Spleen (tissue), 11 donors: ENCODE results near the gene QKI. TPM values are rescaled to one million over a fixed set of nuclear protein-coding genes. Genes with fewer than 3 reads are reported as not detected.
A peak's percentile ranks its signal among the peaks of the same experiment; 100 is the strongest.

ENCODE experiments used
- DNase-seq: peaks from one replicate; pipeline ENCODE4 v3.0.0-alpha.2; 2020
- H3K27ac ChIP-seq, 8 donors: fragments of 200-600 bp; sonication (generic) in 7 of 8; 1 replicate in 4 of 8; 2 replicates in 4 of 8; pipeline versions ENCODE4 v1.5.0 to v1.8.0; 2016 to 2021; ENCODE audit warnings: inconsistent platforms in 4 of 8, mild to moderate bottlenecking in 4 of 8, moderate library complexity in 1 of 8
- H3K27me3 ChIP-seq, 7 donors: fragments of 200-600 bp; sonication (generic) in 6 of 7; replicated peaks in 1 of 7; 1 replicate in 4 of 7; 2 replicates in 3 of 7; pipeline versions ENCODE4 v1.5.0 to v1.8.0; 2016 to 2021; ENCODE audit warnings: inconsistent platforms in 3 of 7, mild to moderate bottlenecking in 1 of 7
- H3K36me3 ChIP-seq, 6 donors: fragments of 200-600 bp; sonication (generic) in 5 of 6; 1 replicate in 4 of 6; 2 replicates in 2 of 6; pipeline versions ENCODE4 v1.5.0 to v1.8.0; 2016 to 2021; ENCODE audit warnings: inconsistent platforms in 2 of 6
- H3K4me1 ChIP-seq, 6 donors: fragments of 200-600 bp; sonication (generic) in 5 of 6; 1 replicate in 3 of 6; 2 replicates in 3 of 6; pipeline versions ENCODE4 v1.5.0 to v1.8.0; 2016 to 2021; ENCODE audit warnings: inconsistent platforms in 3 of 6
- H3K4me3 ChIP-seq, 8 donors: fragments of 200-600 bp; sonication (generic) in 7 of 8; 1 replicate in 4 of 8; 2 replicates in 4 of 8; pipeline versions ENCODE4 v1.5.0 to v1.8.0; 2016 to 2021; ENCODE audit warnings: inconsistent platforms in 4 of 8, mild to moderate bottlenecking in 4 of 8, moderate library complexity in 2 of 8
- H3K9me3 ChIP-seq, 8 donors: fragments of 200-600 bp; sonication (generic) in 7 of 8; 1 replicate in 4 of 8; 2 replicates in 4 of 8; pipeline versions ENCODE4 v1.5.0 to v1.8.0; 2016 to 2021; ENCODE audit warnings: inconsistent platforms in 4 of 8
- POLR2A ChIP-seq, 3 donors: fragments of 450-650 bp; IDR thresholded peaks; one replicate each; pipeline ENCODE4 v1.5.1; 2017; ENCODE audit warnings: antibody characterized with exemption in 3 of 3, mild to moderate bottlenecking in 1 of 3
- POLR2AphosphoS5 ChIP-seq, 3 donors: sonication (generic); formaldehyde crosslinking; IDR thresholded peaks; one replicate each; pipeline ENCODE4 v1.5.1; 2017; ENCODE audit warnings: antibody characterized with exemption in 3 of 3
- WGBS, 5 donors: extraction: QIAGEN DNeasy Blood & Tissue Kit in 3 of 5; methylation state at CpG; one replicate each; pipeline versions ENCODE4 v1.1.5 to v1.1.7; 2013 to 2018; 5-methylcytosine and 5-hydroxymethylcytosine counted together
- intact Hi-C: fragments of 100-400 bp; cut with DNase I; formaldehyde crosslinking; loops from one replicate; pipeline ENCODE4 v1.15.0; 2023; ENCODE audit warnings: low total_unique reads
- polyA plus RNA-seq, 3 donors: library from polyadenylated mRNA; stranded (reverse); fragments of 200-250 nt; gene quantifications; one replicate each; pipeline ENCODE4 v1.2.1, GENCODE V29; 2013
- total RNA-seq, 7 donors: library from RNA; depleted of rRNA in 3 of 7; stranded (reverse); fragments of >200 nt in 3 of 7; fragmentation: NEBNext Ultra II Directional in 4 of 7; extraction: Animal tissue kit (Norgen Biotek cat#: 25700) in 4 of 7; gene quantifications; one replicate each; pipeline versions ENCODE4 v1.1.0 to v1.2.1, GENCODE V29; 2016 to 2021
- TF ChIP-seq, protein P1 (sequence below), 11 experiments: fragments of 200-600 bp in 7 of 11; fragments of 450-650 bp in 4 of 11; sonication (generic) in 4 of 11; IDR thresholded peaks in 8 of 11; conservative IDR thresholded peaks in 3 of 11; 1 replicate in 7 of 11; 2 replicates in 4 of 11; pipeline versions ENCODE4 v1.4.0 to v1.8.0; 2016 to 2021; ENCODE audit warnings: antibody characterized with exemption in 11 of 11, inconsistent platforms in 4 of 11, mild to moderate bottlenecking in 1 of 11
- donor health status: healthy with polysubstance abuse.
- donor health status: DM: no; HTN: no; CAD: no; lungs with moderate emphysema.
- donor health status: DM: no; HTN: no; CAD: no.
- donor health status: Bipolar disorder and iron deficiency.
- donor health status: healthy.
- donor health status: DM: no; HTN: no; CAD: no.
- donor health status: DM: yes; HTN: yes; CAD: no.

The QKI gene
- total and polyA plus RNA-seq, 10 donors: 11.3 to 217 (median 180) TPM

DNA sequence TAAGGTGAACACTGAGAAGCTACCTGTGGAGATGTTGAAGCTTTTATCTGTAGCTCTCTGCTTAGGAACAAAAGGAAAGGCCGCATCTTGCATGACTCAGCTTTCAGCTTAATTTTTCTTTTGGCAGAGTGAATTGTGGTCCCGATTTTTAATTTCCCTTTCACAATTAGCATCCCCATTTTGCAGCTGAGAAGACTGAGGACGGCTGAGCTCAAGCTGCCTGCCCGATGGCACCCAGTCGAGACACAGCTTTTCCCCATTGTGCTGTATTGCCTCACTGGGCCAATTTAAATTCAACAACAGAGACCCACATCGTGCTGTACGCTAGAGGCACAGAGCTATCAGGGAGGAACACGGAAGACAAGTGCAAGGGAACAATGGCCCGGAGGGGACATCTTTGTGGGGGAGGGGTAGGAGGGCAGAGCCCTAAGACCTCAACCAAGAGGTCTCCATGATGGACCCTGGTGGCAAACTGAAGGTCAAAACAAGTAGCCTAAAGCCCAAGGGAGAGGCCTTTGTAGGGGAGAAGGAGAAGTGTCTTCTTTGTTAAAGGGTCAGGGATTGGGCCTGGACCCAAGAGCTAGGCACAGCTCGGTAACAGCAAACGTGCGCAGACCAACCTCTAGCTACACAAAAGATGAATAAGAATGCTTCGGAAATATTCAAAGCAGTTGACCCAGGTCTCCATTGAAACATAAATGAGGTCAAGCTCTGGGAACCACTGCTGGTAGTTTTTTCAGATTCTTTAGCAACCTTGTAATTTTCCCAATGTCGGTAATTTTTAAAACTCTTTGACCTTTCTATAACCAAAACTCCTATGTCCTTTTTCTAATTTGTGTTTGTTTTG, 13.3 kb upstream of the QKI start:
- WGBS, 5 donors: 86 to 96% (median 87%) methylated on average over 14 of the region's 14 CpGs
- no peaks in the 10 kb centered on the region for H3K36me3 ChIP-seq
- no peak overlapping the region for H3K4me3 ChIP-seq
- intact Hi-C loops: no loop called here
- no peak overlapping the region for H3K27ac ChIP-seq
- peaks cover 0 to 5% (median 0%) of the 10 kb centered on the region in 7 donors for H3K27me3 ChIP-seq
- no peak for DNase-seq
- peaks cover 9 to 48% (median 27%) of the 10 kb centered on the region in 6 donors for H3K4me1 ChIP-seq
- TF ChIP-seq, protein P1, sequence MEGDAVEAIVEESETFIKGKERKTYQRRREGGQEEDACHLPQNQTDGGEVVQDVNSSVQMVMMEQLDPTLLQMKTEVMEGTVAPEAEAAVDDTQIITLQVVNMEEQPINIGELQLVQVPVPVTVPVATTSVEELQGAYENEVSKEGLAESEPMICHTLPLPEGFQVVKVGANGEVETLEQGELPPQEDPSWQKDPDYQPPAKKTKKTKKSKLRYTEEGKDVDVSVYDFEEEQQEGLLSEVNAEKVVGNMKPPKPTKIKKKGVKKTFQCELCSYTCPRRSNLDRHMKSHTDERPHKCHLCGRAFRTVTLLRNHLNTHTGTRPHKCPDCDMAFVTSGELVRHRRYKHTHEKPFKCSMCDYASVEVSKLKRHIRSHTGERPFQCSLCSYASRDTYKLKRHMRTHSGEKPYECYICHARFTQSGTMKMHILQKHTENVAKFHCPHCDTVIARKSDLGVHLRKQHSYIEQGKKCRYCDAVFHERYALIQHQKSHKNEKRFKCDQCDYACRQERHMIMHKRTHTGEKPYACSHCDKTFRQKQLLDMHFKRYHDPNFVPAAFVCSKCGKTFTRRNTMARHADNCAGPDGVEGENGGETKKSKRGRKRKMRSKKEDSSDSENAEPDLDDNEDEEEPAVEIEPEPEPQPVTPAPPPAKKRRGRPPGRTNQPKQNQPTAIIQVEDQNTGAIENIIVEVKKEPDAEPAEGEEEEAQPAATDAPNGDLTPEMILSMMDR (IDR thresholded peaks at IDR 0.05 in 8 of 11, conservative IDR thresholded peaks at IDR 0.05 in 3 of 11): no peak
- TF ChIP-seq POLR2A (IDR thresholded peaks at IDR 0.05): no peak
- no peak for TF ChIP-seq POLR2AphosphoS5 (IDR thresholded peaks at IDR 0.05)
- no peaks in the 10 kb centered on the region for H3K9me3 ChIP-seq

GRCh38 chr6:163402616-163403015, 11.9 kb upstream of the QKI start:
- H3K36me3 ChIP-seq: no peaks in the 10 kb centered on the region
- no peaks in the 10 kb centered on the region for H3K27me3 ChIP-seq
- no peak for DNase-seq
- H3K9me3 ChIP-seq: no peaks in the 10 kb centered on the region
- H3K4me1 ChIP-seq: peaks cover 11 to 49% (median 29%) of the 10 kb centered on the region in 6 donors
- TF ChIP-seq POLR2AphosphoS5 (IDR thresholded peaks at IDR 0.05) (no peak), POLR2A (IDR thresholded peaks at IDR 0.05) (no peak)
- TF ChIP-seq, protein P1 (IDR thresholded peaks at IDR 0.05 in 8 of 11, conservative IDR thresholded peaks at IDR 0.05 in 3 of 11): no peak
- H3K4me3 ChIP-seq: no peak overlapping the region
- intact Hi-C loops: no loop called here
- WGBS, 5 donors: 84 to 89% (median 85%) methylated on average over 7 of the region's 7 CpGs
- no peak overlapping the region for H3K27ac ChIP-seq

DNA sequence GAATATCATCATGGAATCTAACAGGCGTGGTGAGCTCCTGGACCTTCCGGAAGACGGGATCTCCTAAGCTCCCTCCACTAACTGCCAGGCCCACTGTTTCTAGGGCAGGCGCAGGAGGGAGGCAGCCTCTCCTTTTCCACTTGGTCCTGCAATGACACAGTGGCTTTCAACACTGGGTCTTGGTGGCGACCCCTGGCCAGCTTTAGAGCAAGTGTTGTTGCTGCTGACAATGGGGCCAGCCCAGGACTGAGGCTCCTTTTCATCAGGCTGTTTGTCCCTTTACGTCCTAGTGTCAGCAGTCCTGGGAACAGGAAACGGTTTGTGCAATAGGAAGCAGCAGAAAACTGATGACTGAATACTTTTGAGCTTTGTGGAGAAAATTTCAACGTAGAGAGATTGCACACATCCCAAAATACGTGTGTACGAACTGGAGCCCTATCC, 9.7 kb upstream of the QKI start:
- intact Hi-C loops: no loop called here
- peak; percentile 81 for DNase-seq
- TF ChIP-seq, protein P1 (IDR thresholded peaks at IDR 0.05 in 8 of 11, conservative IDR thresholded peaks at IDR 0.05 in 3 of 11): no peak
- TF ChIP-seq POLR2AphosphoS5 (IDR thresholded peaks at IDR 0.05): peak in 2 of 3 donors; percentile 80 to 91
- TF ChIP-seq POLR2A (IDR thresholded peaks at IDR 0.05): peak in 1 of 3 donors; percentile 33
- H3K36me3 ChIP-seq: no peaks in the 10 kb centered on the region
- H3K4me1 ChIP-seq: peaks cover 11 to 44% (median 29%) of the 10 kb centered on the region in 6 donors
- H3K27ac ChIP-seq: peak overlapping the region; percentile 81 to 94 (median 89)
- H3K27me3 ChIP-seq: no peaks in the 10 kb centered on the region
- 36 to 62% (median 40%) methylated on average over 9 to 10 of the region's 10 CpGs for WGBS, 5 donors
- H3K9me3 ChIP-seq: no peaks in the 10 kb centered on the region
- peak overlapping the region in 1 of 8 donors; percentile 62 for H3K4me3 ChIP-seq
